IgD-negative memory B cell (primary cell): Measurements from ENCODE around the gene EXOG. TPM values are rescaled to one million over a fixed set of nuclear protein-coding genes. Genes with fewer than 3 reads are reported as not detected.
"Not testable (repeated sequence)": the region's sequence is repeated elsewhere in the genome, so short reads cannot be mapped to it uniquely, and the experiment has no call there.

ENCODE experiments used
- H3K27ac Mint-ChIP-seq, 3 donors: one replicate each; pipeline ENCODE4 v1.8.0; 2020 to 2022; ENCODE audit warnings: mild to moderate bottlenecking in 3 of 3, mixed read lengths in 3 of 3, moderate library complexity in 1 of 3
- H3K27me3 Mint-ChIP-seq: one replicate; pipeline ENCODE4 v1.8.0; 2021; ENCODE audit warnings: mixed read lengths
- H3K36me3 Mint-ChIP-seq: one replicate; pipeline ENCODE4 v1.8.0; 2020; ENCODE audit warnings: mild to moderate bottlenecking, mixed read lengths
- H3K4me1 Mint-ChIP-seq, 3 donors: one replicate each; pipeline ENCODE4 v1.8.0; 2020 to 2022; ENCODE audit warnings: mixed read lengths in 3 of 3, mild to moderate bottlenecking in 1 of 3
- H3K4me3 Mint-ChIP-seq, 4 donors: one replicate each; pipeline ENCODE4 v1.8.0; 2020 to 2022; ENCODE audit warnings: mild to moderate bottlenecking in 4 of 4, mixed read lengths in 4 of 4, moderate library complexity in 3 of 4
- H3K9me3 Mint-ChIP-seq, 3 donors: one replicate each; pipeline ENCODE4 v1.8.0; 2020 to 2021; ENCODE audit warnings: mixed read lengths in 3 of 3, mild to moderate bottlenecking in 1 of 3
- polyA plus RNA-seq: library from polyadenylated mRNA; unstranded; fragments of 300-500 nt; fragmentation: Illumina TruSeq; gene quantifications from one replicate; pipeline ENCODE4 v1.2.3, GENCODE V29; 2021

The EXOG gene
- polyA plus RNA-seq, 1 donor from 2014 or later: 13.6 TPM

- no peak overlapping the region for H3K27ac Mint-ChIP-seq
- peaks cover 0 to 3% (median 0%) of the 10 kb centered on the region in 3 donors for H3K9me3 Mint-ChIP-seq
- peaks cover 0 to 2% (median 0%) of the 10 kb centered on the region in 3 donors for H3K4me1 Mint-ChIP-seq
- no peaks in the 10 kb centered on the region for H3K27me3 Mint-ChIP-seq
- H3K36me3 Mint-ChIP-seq: no peaks in the 10 kb centered on the region
- no peak overlapping the region for H3K4me3 Mint-ChIP-seq
Observed at GRCh38 chr3:38565339-38566214, 69.4 kb downstream of the EXOG start.

DNA sequence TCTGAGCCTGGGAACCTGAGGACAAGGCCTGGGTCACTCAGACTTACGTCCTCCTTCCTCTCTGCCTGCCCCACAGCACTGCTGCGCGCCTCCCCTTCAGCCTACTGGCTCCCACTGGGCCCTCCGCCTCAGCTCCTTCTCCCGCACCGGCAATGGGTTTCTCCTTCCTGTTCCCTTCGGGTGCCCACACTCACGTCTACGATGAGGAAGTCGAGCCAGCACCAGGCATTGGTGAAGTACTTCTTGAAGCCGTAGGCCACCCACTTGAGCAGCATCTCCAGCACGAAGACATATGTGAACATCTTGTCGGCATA is 70.0 kb downstream of the EXOG start:
- no peaks in the 10 kb centered on the region for H3K27me3 Mint-ChIP-seq
- H3K36me3 Mint-ChIP-seq: no peaks in the 10 kb centered on the region
- peaks cover 0 to 3% (median 2%) of the 10 kb centered on the region in 3 donors for H3K9me3 Mint-ChIP-seq
- H3K4me3 Mint-ChIP-seq: no peak overlapping the region
- H3K4me1 Mint-ChIP-seq: peaks cover 0 to 2% (median 0%) of the 10 kb centered on the region in 3 donors
- no peak overlapping the region for H3K27ac Mint-ChIP-seq

DNA sequence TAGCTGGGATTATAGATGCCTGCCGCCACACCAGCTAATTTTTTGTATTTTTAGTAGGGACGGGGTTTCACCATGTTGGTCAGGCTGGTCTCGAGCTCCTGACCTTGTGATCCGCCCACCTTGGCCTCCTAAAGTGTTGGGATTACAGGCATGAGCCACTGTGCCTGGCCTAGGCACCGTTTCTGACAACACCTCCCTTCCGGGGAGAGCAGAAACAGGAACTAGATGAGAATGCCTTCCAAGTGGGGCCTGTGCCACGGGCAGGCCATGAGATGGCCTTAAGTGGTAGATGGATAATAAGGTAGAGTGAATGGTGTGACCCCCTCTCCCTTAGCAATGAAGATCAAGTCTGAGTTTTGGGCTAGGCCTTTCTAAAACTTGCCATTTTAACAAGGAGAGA is 70.7 kb downstream of the EXOG start:
- not testable (repeated sequence) for H3K9me3 Mint-ChIP-seq, H3K27ac Mint-ChIP-seq, H3K36me3 Mint-ChIP-seq, H3K4me1 Mint-ChIP-seq, H3K4me3 Mint-ChIP-seq, H3K27me3 Mint-ChIP-seq

DNA sequence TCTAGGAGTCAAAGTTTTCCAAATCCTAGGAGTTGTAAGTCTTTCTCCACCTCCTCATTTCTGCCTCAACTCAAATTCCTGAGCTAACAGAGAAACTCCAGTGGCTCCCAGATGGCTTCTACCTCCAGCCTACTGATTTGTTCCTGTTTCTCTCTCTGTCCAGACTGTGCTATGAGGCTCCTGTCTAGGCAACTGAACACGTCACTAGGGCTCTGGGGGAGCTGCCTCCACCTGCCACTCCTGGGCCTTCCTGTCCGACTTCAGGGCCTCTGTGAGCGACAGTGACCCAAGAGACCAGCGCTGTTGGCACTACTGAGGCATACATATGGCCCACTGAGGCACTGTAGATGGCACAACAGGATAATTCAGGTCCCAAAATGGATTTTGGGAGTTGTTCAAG is 71.4 kb downstream of the EXOG start:
- Mint-ChIP-seq H3K36me3 (no peaks in the 10 kb centered on the region), H3K4me1 (peaks cover 0 to 2% (median 0%) of the 10 kb centered on the region in 3 donors), H3K9me3 (peaks cover 0 to 3% (median 2%) of the 10 kb centered on the region in 3 donors), H3K27me3 (no peaks in the 10 kb centered on the region), H3K4me3 (no peak overlapping the region), H3K27ac (no peak overlapping the region)

GRCh38 chr3:38573111-38573510 is 77.0 kb downstream of the EXOG start:
- H3K36me3 Mint-ChIP-seq: peaks cover 2% of the 10 kb centered on the region
- H3K27ac Mint-ChIP-seq: no peak overlapping the region
- H3K4me3 Mint-ChIP-seq: no peak overlapping the region
- H3K4me1 Mint-ChIP-seq: no peaks in the 10 kb centered on the region
- H3K9me3 Mint-ChIP-seq: peaks cover 0 to 6% (median 5%) of the 10 kb centered on the region in 3 donors
- H3K27me3 Mint-ChIP-seq: peaks cover 3% of the 10 kb centered on the region

GRCh38 chr3:38573556-38573955 is 77.4 kb downstream of the EXOG start:
- H3K4me1 Mint-ChIP-seq: no peaks in the 10 kb centered on the region

GRCh38 chr3:38574411-38575278 is 78.5 kb downstream of the EXOG start:
- peaks cover 2% of the 10 kb centered on the region for H3K36me3 Mint-ChIP-seq
- H3K27me3 Mint-ChIP-seq: peaks cover 3% of the 10 kb centered on the region
- no peak overlapping the region for H3K27ac Mint-ChIP-seq
- H3K4me1 Mint-ChIP-seq: no peaks in the 10 kb centered on the region
- H3K9me3 Mint-ChIP-seq: peaks cover 0 to 6% (median 5%) of the 10 kb centered on the region in 3 donors
- H3K4me3 Mint-ChIP-seq: no peak overlapping the region

More at GRCh38 chr3:38573556-38573955, 77.4 kb downstream of the EXOG start:
- Mint-ChIP-seq H3K36me3 (peaks cover 2% of the 10 kb centered on the region), H3K4me3 (no peak overlapping the region), H3K9me3 (peaks cover 0 to 6% (median 5%) of the 10 kb centered on the region in 3 donors), H3K27ac (no peak overlapping the region), H3K27me3 (peaks cover 3% of the 10 kb centered on the region)

GRCh38 chr3:38575279-38575843 is 79.2 kb downstream of the EXOG start:
- Mint-ChIP-seq H3K4me3 (no peak overlapping the region), H3K9me3 (peaks cover 0 to 6% (median 5%) of the 10 kb centered on the region in 3 donors), H3K4me1 (no peaks in the 10 kb centered on the region), H3K27me3 (peaks cover 3% of the 10 kb centered on the region), H3K36me3 (peaks cover 2% of the 10 kb centered on the region), H3K27ac (no peak overlapping the region)

Other genes starting within 250 kb of the EXOG start
- gene SLC22A13, start 230.5 kb upstream of the EXOG start, polyA plus RNA-seq: not detected
- not detected for gene SLC22A14, start 214.0 kb upstream of the EXOG start, polyA plus RNA-seq
- gene XYLB, start 149.6 kb upstream of the EXOG start, polyA plus RNA-seq: 0.28 TPM
- not detected for gene ACVR2B, start 42.5 kb upstream of the EXOG start, polyA plus RNA-seq
- not detected for gene SCN5A, start 153.3 kb downstream of the EXOG start, polyA plus RNA-seq